Measurements from ENCODE around the gene SLC6A16.
"Not testable (repeated sequence)": the region's sequence is repeated elsewhere in the genome, so short reads cannot be mapped to it uniquely, and the experiment has no call there.

Gene SLC6A16

GRCh38 chr19:49324801-49325576, at the start of gene SLC6A16:
Gene SLC6A16 (minus strand): TSS chr19:49325191. CDS start chr19:49311347, 13,844 bp downstream.
- DNase-seq = no peak

GRCh38 chr19:49373174-49373573, 48.2 kb upstream of the SLC6A16 start:
- not testable (repeated sequence) for DNase-seq

GRCh38 chr19:49371184-49371583, 46.2 kb upstream of the SLC6A16 start:
- DNase-seq = no peak

DNA sequence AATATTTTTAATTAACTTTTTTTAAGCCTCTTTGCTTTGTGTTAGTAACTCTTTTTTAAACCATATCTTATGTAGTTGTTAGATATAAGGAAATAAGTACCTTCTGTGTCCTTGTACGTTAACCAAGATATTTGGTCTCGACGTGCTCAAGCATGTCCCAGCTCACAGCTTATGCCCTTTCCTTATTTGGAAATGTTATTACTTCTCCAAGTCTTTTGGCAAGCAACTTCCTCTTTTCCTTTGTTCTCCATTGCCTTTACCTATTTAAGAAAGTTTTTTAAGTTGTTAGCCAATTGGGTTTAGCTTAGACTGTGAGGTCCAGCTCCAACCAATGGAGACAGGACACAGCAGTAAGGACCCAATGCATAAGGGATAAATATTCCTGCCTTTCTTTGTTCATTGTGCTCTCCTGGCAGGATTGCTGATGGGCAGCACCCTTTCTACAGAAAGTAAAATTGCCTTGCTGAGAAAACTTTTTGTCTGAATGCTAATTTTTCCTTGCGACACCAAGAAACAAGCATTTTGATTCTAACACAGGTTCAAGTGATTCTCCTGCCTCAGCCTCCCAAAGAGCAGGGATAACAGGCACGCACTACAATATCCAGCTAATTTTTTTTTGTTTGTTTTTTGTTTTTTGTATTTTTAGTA, 43.8 kb upstream of the SLC6A16 start:
- DNase-seq = no peak

DNA sequence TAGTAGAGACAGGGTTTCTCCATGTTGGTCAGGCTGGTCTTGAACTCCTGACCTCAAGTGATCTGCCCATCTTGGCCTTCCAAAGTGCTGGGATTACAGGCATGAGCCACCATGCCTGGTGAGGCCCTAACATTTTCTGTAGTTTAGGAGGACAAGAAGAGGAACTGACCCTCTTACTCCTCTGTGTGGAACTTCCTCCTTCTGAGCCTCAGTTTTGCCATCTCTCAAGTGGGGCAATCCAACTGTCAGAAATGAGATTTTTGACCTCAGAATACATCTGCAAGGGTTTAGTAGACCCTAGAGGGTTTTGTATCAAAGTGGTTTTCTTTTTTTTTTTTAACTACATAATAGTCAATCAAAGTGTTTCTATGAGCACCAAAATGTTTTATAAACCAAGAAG, 41.1 kb upstream of the SLC6A16 start:
- DNase-seq = no peak

GRCh38 chr19:49364083-49364737, 39.2 kb upstream of the SLC6A16 start:
- no peak for DNase-seq

DNA sequence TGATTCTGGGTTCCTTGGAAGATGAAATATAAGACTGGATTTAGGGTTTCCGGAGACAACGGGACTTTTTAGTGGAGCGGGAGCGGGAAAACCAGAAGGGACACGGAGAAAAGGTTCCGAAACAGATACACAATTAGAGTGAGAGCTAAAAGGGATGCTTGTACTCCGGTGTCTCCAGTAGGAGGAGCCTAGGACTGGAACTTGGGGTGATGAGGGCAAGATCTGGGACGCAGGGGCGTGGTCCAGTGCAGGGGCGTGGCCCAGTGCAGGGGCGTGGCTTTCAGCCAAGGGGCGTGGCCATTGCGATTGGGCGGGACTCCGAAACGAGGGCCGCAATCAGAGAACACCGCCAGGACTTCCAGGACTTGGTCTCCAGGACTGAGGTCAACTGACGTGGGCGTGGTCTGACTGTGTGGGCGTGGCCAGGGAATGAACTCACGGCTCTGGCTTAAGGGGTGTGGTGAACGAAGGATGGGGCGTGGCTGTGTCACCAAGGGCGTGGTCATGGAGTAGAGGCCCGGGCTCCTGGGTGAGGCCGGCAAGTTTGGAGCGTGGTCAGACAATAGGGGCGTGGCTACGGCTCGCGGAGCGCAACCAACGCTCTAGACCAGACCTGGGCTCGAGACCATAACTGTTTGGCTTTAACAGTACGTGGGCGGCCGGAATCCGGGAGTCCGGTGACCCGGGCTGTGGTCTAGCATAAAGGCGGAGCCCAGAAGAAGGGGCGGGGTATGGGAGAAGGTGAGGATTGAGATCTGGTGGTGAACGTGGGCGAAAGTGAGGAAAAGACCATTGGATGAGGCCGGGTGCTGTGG, 38.5 kb upstream of the SLC6A16 start, which contains the start of gene DKKL1:
DKKL1 (plus strand) TSS at position 610 of the 815 bp plus-strand sequence; CDS start at position 732, 122 bp downstream.
- peak in 15 of 56 donors; percentile 2 to 72 (median 12) for DNase-seq

DNA sequence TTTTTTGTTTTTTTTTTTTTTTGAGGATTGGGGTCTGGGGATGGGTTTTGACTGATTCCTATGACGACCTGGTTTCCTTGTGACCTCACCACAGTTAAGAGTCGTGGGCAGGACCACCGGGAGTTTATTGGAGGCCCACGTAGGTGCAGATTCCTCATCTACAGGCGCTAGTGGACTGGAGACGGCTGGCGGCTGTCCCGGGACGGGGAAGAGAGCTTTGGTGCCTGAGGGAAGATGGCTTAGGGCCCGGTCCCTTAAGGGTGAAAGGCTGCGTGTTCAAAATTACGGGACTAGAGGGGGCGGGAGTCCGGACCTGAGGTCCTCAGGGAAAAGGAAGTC, 37.9 kb upstream of the SLC6A16 start:
- no peak for DNase-seq

GRCh38 chr19:49362048-49362928, 37.3 kb upstream of the SLC6A16 start, which contains the start of gene TEAD2:
Gene TEAD2 (minus strand): TSS chr19:49362416. CDS start chr19:49360075, 2,341 bp downstream.
- DNase-seq = peak in 2 of 56 donors; percentile 1 to 23

GRCh38 chr19:49361438-49362047, 36.6 kb upstream of the SLC6A16 start:
- DNase-seq = peak in 2 of 56 donors; percentile 15 to 27

DNA sequence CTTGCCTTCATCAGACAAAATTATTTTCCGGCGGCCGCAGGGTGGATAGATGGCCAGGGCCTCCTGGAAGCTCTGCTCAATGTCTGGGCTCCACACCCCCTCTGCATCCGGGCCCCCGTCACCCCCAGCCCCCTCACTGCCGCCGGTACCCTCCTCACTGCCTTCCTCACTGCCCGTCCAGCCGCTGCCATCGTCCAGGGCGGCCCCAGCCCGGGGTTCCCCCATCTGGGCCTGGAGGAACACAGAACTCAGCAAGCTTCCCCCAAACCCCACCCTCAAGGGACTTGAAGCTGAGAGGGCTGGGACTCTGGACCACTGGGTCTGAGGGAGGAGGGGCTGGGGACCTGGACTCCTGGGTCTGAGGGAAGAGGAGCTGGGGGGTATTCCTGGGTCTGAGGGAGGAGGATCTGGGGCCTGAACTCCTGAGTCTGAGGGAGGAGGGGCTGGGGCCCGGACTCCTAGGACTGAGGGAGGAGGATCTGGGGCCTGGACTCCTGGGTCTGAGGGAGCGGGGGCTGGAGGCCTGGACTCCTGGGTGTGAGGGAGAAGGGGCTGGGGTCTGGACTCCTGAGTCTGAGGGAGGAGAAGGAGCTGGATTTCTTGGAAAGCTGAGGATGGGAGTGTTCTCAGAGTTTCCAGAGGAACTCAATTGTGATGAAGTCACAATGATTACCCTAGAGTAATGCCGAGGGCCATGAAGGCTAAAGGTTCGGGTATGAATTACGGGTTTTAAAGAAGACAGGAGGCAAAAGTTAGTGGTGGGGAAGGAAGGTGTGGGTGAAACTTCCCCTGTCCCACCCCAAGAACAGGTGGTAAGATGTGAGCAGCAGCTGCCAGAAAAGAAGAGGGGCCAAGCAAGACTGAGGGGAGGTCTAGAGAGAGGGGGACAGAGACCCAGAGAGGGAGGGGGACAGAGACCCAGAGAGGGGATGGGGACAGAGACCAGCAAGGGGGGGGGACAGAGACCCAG, 35.1 kb upstream of the SLC6A16 start:
- DNase-seq = no peak

DNA sequence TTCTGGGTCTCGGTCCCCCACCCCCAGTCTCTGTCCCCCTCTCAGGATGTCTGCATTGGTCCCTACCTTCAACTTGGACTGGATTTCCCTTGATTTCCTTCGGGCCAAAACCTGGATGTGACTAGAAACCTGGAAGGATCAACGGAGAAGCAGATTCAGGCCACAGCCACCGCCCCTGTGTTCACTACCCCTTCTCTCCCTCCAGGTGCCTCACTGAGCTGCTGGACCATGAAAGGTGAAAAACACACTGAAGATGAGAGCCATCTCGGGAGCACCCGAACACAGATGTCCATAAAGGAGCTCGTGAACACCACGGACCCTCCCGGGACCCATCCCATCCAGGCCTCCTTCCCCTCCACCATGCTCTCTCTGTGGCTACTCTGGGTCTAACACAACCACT, 32.2 kb upstream of the SLC6A16 start:
- no peak for DNase-seq

GRCh38 chr19:49356382-49356781, 31.4 kb upstream of the SLC6A16 start:
- DNase-seq = no peak

GRCh38 chr19:49355909-49356353, 30.9 kb upstream of the SLC6A16 start:
- no peak for DNase-seq

GRCh38 chr19:49349567-49349966, 24.6 kb upstream of the SLC6A16 start:
- DNase-seq = no peak

DNA sequence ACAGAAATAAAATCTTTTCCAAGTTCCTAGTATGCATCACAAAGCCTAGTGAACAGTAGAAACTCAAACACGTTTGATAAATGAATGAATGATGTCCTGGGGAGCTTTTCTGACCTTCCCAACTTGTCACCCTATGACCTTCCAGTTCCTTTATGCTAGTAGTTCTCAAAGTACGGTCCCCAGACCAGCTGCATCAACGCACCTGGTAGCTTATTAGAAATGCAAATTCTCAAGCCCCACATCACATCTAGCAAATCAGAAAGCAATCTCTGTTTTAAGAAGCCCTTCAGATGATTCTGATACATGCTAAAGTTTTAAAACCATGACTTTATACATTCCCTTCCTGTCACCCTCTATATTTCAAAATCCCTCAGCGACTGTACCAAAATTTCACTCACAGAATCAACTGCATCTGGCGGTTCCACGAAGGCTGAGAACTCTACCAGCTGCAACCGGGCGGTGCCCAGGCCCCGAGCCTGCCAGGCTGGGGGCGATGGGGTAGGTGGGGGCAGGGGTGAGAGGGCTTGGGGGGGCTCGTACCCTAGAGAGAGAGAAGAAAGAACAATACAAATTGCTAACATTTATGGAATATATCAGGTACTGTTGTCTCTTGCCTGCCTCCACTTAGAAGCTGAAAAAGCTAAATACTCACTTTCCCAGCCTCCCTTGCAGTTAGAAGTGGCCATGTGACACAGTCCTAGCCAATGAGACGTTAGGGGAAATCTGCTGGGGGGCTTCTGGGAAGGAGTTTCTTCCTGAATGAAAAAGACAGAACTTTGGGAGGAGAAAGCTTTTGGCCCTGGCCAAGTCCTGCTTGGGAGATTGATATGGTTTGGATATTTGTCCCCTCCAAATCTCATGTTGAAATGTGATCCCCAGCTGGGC, 23.6 kb upstream of the SLC6A16 start:
- no peak for DNase-seq

GRCh38 chr19:49347835-49348234, 22.8 kb upstream of the SLC6A16 start:
- DNase-seq = peak in 9 of 56 donors; percentile 7 to 50 (median 10)
